ENCODE measurements around the gene TMEM117.
A peak's percentile ranks its signal among the peaks of the same experiment; 100 is the strongest.

Gene TMEM117

DNA sequence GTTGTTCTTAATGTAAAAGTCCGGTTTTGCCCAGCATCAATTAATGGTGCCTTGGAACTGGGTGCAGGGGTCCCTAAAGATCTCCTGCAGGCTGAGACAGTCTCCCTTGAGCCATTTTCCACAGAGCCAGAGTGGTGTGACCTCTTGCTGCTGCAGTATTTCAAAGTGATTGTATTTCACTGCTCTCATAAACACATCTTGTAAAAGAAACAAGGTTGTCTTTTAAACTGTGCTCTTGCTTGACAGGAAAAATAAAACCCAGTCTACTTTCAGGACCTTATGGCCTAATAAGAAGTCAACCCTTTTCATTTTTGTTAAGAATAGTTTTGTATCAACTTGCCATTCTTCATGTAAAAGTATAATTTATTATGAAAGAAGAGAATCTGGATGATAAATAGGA, 44.7 kb downstream of the TMEM117 start (continued):
- TF ChIP-seq ZNF529 (tag by site-specific recombination; IDR thresholded peaks at IDR 0.05; ENCODE audit: insufficient replicate concordance), result no peak
- no peak for TF ChIP-seq ZNF133 (tag by site-specific recombination; IDR thresholded peaks at IDR 0.05)
- TF ChIP-seq ZNF132 (tag by site-specific recombination; IDR thresholded peaks at IDR 0.05; ENCODE audit: borderline replicate concordance), result no peak
- 0 out of 2 replicates have a peak, but pooled peaks have one; percentile 52 for TF ChIP-seq ZNF561 (tag by site-specific recombination; IDR thresholded peaks at IDR 0.05; ENCODE audit: borderline replicate concordance)
- TF ChIP-seq ZNF350 (tag by site-specific recombination; IDR thresholded peaks at IDR 0.05), result no peak
- no peak for TF ChIP-seq KLF16 (tag by site-specific recombination; IDR thresholded peaks at IDR 0.05)
- no peak for TF ChIP-seq ZNF140 (tag by site-specific recombination; IDR thresholded peaks at IDR 0.05)
- TF ChIP-seq ZNF146 (tag by site-specific recombination; IDR thresholded peaks at IDR 0.05), result no peak
- TF ChIP-seq ZSCAN23 (tag by site-specific recombination; IDR thresholded peaks at IDR 0.05), result no peak
- TF ChIP-seq ZNF211 (tag by site-specific recombination; IDR thresholded peaks at IDR 0.05; ENCODE audit: low read depth), result no peak
- no peak for TF ChIP-seq ZNF423 (tag by site-specific recombination; IDR thresholded peaks at IDR 0.05)
- no peak for TF ChIP-seq ZNF785 (tag by site-specific recombination; IDR thresholded peaks at IDR 0.05)
- TF ChIP-seq ZNF426 (tag by site-specific recombination; IDR thresholded peaks at IDR 0.05), result no peak
- TF ChIP-seq, protein P1, sequence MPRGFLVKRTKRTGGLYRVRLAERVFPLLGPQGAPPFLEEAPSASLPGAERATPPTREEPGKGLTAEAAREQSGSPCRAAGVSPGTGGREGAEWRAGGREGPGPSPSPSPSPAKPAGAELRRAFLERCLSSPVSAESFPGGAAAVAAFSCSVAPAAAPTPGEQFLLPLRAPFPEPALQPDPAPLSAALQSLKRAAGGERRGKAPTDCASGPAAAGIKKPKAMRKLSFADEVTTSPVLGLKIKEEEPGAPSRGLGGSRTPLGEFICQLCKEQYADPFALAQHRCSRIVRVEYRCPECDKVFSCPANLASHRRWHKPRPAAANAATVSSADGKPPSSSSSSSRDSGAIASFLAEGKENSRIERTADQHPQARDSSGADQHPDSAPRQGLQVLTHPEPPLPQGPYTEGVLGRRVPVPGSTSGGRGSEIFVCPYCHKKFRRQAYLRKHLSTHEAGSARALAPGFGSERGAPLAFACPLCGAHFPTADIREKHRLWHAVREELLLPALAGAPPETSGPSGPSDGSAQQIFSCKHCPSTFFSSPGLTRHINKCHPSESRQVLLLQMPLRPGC (tag by site-specific recombination; IDR thresholded peaks at IDR 0.05), result no peak
- no peak for TF ChIP-seq ZNF223 (tag by site-specific recombination; IDR thresholded peaks at IDR 0.05)
- TF ChIP-seq HOXD13 (CRISPR knock-in tag; IDR thresholded peaks at IDR 0.05; ENCODE audit: borderline replicate concordance), result no peak
- TF ChIP-seq ZNF302 (tag by site-specific recombination; IDR thresholded peaks at IDR 0.05; ENCODE audit: low read depth), result no peak
- no peak for TF ChIP-seq ZNF777 (tag by site-specific recombination; IDR thresholded peaks at IDR 0.05; ENCODE audit: borderline replicate concordance)
- no peak for TF ChIP-seq ZNF416 (tag by site-specific recombination; IDR thresholded peaks at IDR 0.05)
- TF ChIP-seq ZNF24 (tag by site-specific recombination; IDR thresholded peaks at IDR 0.05), result no peak
- no peak for TF ChIP-seq ZNF624 (tag by site-specific recombination; IDR thresholded peaks at IDR 0.05)
- TF ChIP-seq, protein P2, sequence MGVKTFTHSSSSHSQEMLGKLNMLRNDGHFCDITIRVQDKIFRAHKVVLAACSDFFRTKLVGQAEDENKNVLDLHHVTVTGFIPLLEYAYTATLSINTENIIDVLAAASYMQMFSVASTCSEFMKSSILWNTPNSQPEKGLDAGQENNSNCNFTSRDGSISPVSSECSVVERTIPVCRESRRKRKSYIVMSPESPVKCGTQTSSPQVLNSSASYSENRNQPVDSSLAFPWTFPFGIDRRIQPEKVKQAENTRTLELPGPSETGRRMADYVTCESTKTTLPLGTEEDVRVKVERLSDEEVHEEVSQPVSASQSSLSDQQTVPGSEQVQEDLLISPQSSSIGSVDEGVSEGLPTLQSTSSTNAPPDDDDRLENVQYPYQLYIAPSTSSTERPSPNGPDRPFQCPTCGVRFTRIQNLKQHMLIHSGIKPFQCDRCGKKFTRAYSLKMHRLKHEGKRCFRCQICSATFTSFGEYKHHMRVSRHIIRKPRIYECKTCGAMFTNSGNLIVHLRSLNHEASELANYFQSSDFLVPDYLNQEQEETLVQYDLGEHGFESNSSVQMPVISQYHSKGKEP (tag by site-specific recombination; IDR thresholded peaks at IDR 0.05), result peak; percentile 49; the same call in 1 of the 2 replicates
- TF ChIP-seq ZXDB (tag by site-specific recombination; IDR thresholded peaks at IDR 0.05), result no peak
- TF ChIP-seq ZNF560 (tag by site-specific recombination; IDR thresholded peaks at IDR 0.05; ENCODE audit: borderline replicate concordance), result no peak
- no peak for TF ChIP-seq ZFP3 (tag by site-specific recombination; IDR thresholded peaks at IDR 0.05; ENCODE audit: low read depth)
- TF ChIP-seq EGR2 (tag by site-specific recombination; IDR thresholded peaks at IDR 0.05; ENCODE audit: low read depth), result no peak
- 0 out of 2 replicates have a peak, but pooled peaks have one; percentile 21 for TF ChIP-seq PRDM1 (tag by site-specific recombination; IDR thresholded peaks at IDR 0.05)
- TF ChIP-seq ZNF221 (tag by site-specific recombination; IDR thresholded peaks at IDR 0.05; ENCODE audit: borderline replicate concordance), result no peak
- TF ChIP-seq, protein P3, sequence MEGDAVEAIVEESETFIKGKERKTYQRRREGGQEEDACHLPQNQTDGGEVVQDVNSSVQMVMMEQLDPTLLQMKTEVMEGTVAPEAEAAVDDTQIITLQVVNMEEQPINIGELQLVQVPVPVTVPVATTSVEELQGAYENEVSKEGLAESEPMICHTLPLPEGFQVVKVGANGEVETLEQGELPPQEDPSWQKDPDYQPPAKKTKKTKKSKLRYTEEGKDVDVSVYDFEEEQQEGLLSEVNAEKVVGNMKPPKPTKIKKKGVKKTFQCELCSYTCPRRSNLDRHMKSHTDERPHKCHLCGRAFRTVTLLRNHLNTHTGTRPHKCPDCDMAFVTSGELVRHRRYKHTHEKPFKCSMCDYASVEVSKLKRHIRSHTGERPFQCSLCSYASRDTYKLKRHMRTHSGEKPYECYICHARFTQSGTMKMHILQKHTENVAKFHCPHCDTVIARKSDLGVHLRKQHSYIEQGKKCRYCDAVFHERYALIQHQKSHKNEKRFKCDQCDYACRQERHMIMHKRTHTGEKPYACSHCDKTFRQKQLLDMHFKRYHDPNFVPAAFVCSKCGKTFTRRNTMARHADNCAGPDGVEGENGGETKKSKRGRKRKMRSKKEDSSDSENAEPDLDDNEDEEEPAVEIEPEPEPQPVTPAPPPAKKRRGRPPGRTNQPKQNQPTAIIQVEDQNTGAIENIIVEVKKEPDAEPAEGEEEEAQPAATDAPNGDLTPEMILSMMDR (tag by site-specific recombination; IDR thresholded peaks at IDR 0.05), result no peak
- TF ChIP-seq, protein P4, sequence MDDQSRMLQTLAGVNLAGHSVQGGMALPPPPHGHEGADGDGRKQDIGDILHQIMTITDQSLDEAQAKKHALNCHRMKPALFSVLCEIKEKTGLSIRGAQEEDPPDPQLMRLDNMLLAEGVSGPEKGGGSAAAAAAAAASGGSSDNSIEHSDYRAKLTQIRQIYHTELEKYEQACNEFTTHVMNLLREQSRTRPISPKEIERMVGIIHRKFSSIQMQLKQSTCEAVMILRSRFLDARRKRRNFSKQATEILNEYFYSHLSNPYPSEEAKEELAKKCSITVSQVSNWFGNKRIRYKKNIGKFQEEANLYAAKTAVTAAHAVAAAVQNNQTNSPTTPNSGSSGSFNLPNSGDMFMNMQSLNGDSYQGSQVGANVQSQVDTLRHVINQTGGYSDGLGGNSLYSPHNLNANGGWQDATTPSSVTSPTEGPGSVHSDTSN (CRISPR knock-in tag; IDR thresholded peaks at IDR 0.05), result no peak
- TF ChIP-seq ZNF202 (tag by site-specific recombination; IDR thresholded peaks at IDR 0.05; ENCODE audit: borderline replicate concordance), result no peak
- TF ChIP-seq WT1 (tag by site-specific recombination; IDR thresholded peaks at IDR 0.05), result no peak
- no peak for TF ChIP-seq ZNF837 (tag by site-specific recombination; IDR thresholded peaks at IDR 0.05)
- TF ChIP-seq, protein P5, sequence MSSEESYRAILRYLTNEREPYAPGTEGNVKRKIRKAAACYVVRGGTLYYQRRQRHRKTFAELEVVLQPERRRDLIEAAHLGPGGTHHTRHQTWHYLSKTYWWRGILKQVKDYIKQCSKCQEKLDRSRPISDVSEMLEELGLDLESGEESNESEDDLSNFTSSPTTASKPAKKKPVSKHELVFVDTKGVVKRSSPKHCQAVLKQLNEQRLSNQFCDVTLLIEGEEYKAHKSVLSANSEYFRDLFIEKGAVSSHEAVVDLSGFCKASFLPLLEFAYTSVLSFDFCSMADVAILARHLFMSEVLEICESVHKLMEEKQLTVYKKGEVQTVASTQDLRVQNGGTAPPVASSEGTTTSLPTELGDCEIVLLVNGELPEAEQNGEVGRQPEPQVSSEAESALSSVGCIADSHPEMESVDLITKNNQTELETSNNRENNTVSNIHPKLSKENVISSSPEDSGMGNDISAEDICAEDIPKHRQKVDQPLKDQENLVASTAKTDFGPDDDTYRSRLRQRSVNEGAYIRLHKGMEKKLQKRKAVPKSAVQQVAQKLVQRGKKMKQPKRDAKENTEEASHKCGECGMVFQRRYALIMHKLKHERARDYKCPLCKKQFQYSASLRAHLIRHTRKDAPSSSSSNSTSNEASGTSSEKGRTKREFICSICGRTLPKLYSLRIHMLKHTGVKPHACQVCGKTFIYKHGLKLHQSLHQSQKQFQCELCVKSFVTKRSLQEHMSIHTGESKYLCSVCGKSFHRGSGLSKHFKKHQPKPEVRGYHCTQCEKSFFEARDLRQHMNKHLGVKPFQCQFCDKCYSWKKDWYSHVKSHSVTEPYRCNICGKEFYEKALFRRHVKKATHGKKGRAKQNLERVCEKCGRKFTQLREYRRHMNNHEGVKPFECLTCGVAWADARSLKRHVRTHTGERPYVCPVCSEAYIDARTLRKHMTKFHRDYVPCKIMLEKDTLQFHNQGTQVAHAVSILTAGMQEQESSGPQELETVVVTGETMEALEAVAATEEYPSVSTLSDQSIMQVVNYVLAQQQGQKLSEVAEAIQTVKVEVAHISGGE (tag by site-specific recombination; conservative IDR thresholded peaks at IDR 0.05; ENCODE audit: low read depth), result no peak
